Right lobe of liver (tissue), 6 donors: Measurements from ENCODE around the gene IL1RL1. TPM values are rescaled to one million over a fixed set of nuclear protein-coding genes. Genes with fewer than 3 reads are reported as not detected.

Experiments used
- ATAC-seq, 4 donors: fragments of 200-7000 bp; cut with Tn5 transposase; one replicate each; pipeline ENCODE4 v1.9.1; 2020; ENCODE audit warnings: mild to moderate bottlenecking in 4 of 4, moderate library complexity in 4 of 4
- DNase-seq, 3 donors: peaks; one replicate each; pipeline ENCODE4 v3.0.0-alpha.2; 2020
- H3K27ac ChIP-seq, 3 donors: fragments of 200-600 bp; one replicate each; pipeline ENCODE4 v1.8.0; 2022
- H3K27me3 ChIP-seq, 2 donors: fragments of 200-600 bp; one replicate each; pipeline ENCODE4 v1.8.0; 2022
- H3K36me3 ChIP-seq, 4 donors: fragments of 200-600 bp; sonication (generic) in 1 of 4; one replicate each; pipeline versions ENCODE4 v1.5.1 to v1.8.0; 2017 to 2022; ENCODE audit warnings: control low read depth in 1 of 4
- H3K4me1 ChIP-seq, 4 donors: fragments of 200-600 bp; sonication (generic) in 1 of 4; one replicate each; pipeline versions ENCODE4 v1.5.1 to v1.8.0; 2017 to 2022; ENCODE audit warnings: control low read depth in 1 of 4
- H3K4me3 ChIP-seq, 3 donors: fragments of 200-600 bp; one replicate each; pipeline ENCODE4 v1.8.0; 2022
- H3K9me3 ChIP-seq, 4 donors: fragments of 200-600 bp; sonication (generic) in 1 of 4; one replicate each; pipeline versions ENCODE4 v1.5.1 to v1.8.0; 2017 to 2022; ENCODE audit warnings: control low read depth in 1 of 4
- POLR2A ChIP-seq: fragments of 450-650 bp; IDR thresholded peaks from one replicate; pipeline ENCODE4 v1.6.1; 2017; ENCODE audit warnings: antibody characterized with exemption, mild to moderate bottlenecking
- WGBS: methylation state at CpG from one replicate; pipeline ENCODE4 v1.1.6; 2018; ENCODE audit warnings: low coverage, low lambda C conversion rate; ENCODE audit not compliant: insufficient coverage; ENCODE audit errors: missing lambda C conversion rate; 5-methylcytosine and 5-hydroxymethylcytosine counted together
- intact Hi-C, 2 donors: fragments of 100-400 bp; cut with DNase I; formaldehyde crosslinking; loops; one replicate each; pipeline versions ENCODE4 v1.11.2 to v1.14.1; 2022
- total RNA-seq, 6 experiments: library from RNA; depleted of rRNA in 2 of 6; stranded (reverse); fragments of >200 nt in 2 of 6; fragmentation: NEBNext Ultra II Directional in 3 of 6; extraction: Animal tissue kit (Norgen Biotek cat#: 25700) in 3 of 6; gene quantifications; one replicate each; pipeline versions ENCODE4 v1.1.0 to v1.2.4, GENCODE V29; 2016 to 2023
- TF ChIP-seq, protein P1 (sequence below), 4 donors: fragments of 200-600 bp in 3 of 4; fragments of 450-650 bp in 1 of 4; IDR thresholded peaks; one replicate each; pipeline versions ENCODE4 v1.5.1 to v1.8.0; 2016 to 2022; ENCODE audit warnings: antibody characterized with exemption in 4 of 4, mild to moderate bottlenecking in 2 of 4
- donor health status: DM: no; HTN: yes; CAD: no.
- donor health status: DM: no; HTN: no; CAD: no.
- donor health status: DM: no; HTN: no; CAD: no.
- donor health status: DM: no; HTN: yes; CAD: no.
- donor health status: DM: no; HTN: yes; CAD: no.

IL1RL1 gene
- total RNA-seq, 6 experiments from 2014 or later: 2.0 to 18.0 (median 4.2) TPM

DNA sequence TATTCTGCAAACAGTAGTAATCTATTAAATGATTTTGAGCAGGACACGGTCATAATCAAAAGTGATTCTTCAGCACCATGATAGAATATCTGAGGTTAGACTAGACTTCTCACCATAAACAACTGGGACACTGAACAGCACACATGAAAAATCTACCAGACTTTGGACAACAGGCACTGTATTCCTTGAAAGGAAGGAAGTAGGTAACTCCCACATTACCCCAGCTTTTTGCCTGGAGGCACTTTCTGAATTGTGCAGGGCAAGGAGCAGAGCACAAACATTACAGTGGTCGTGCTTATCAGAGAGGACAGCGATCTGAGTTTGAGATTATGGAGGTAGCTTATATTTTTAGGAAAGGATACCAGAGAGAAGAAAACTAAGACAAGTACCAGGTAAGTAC is 25.3 kb upstream of the IL1RL1 start:
- WGBS: 48% methylated on average over 3 of the region's 3 CpGs
- H3K36me3 ChIP-seq: no peaks in the 10 kb centered on the region
- DNase-seq (no peak), ATAC-seq (no peak)
- H3K4me1 ChIP-seq: no peaks in the 10 kb centered on the region
- TF ChIP-seq, protein P1, sequence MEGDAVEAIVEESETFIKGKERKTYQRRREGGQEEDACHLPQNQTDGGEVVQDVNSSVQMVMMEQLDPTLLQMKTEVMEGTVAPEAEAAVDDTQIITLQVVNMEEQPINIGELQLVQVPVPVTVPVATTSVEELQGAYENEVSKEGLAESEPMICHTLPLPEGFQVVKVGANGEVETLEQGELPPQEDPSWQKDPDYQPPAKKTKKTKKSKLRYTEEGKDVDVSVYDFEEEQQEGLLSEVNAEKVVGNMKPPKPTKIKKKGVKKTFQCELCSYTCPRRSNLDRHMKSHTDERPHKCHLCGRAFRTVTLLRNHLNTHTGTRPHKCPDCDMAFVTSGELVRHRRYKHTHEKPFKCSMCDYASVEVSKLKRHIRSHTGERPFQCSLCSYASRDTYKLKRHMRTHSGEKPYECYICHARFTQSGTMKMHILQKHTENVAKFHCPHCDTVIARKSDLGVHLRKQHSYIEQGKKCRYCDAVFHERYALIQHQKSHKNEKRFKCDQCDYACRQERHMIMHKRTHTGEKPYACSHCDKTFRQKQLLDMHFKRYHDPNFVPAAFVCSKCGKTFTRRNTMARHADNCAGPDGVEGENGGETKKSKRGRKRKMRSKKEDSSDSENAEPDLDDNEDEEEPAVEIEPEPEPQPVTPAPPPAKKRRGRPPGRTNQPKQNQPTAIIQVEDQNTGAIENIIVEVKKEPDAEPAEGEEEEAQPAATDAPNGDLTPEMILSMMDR (IDR thresholded peaks at IDR 0.05): no peak
- no peak for TF ChIP-seq POLR2A
- intact Hi-C loops: no loop called here
- H3K9me3 ChIP-seq: no peaks in the 10 kb centered on the region
- no peak overlapping the region for H3K4me3 ChIP-seq
- H3K27me3 ChIP-seq: no peaks in the 10 kb centered on the region
- no peak overlapping the region for H3K27ac ChIP-seq

DNA sequence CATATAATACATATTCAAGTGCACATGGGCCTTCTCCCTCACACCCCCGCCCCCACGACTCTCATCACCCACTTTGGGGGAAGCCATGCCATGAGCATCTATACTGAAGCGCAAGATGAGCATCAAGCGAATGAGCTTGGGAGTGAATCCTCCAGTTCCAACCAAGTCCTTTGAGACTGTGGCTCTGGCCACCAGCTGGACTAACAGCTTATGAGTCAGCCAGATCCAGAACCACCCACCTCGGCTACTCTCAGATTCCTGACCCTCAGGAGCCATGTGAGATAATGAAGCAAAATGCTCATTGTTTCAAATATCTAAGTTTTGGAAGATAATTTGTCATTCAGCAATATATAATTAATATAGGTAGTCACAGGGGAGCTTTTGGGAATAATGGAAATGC is 22.2 kb upstream of the IL1RL1 start:
- 83% methylated on average over 5 of the region's 5 CpGs for WGBS
- H3K36me3 ChIP-seq: no peaks in the 10 kb centered on the region
- no peak overlapping the region for H3K4me3 ChIP-seq
- ATAC-seq (no peak), DNase-seq (no peak)
- H3K27ac ChIP-seq: no peak overlapping the region
- no peak for TF ChIP-seq POLR2A
- H3K4me1 ChIP-seq: no peaks in the 10 kb centered on the region
- no peaks in the 10 kb centered on the region for H3K9me3 ChIP-seq
- intact Hi-C loops: no loop called here
- no peaks in the 10 kb centered on the region for H3K27me3 ChIP-seq

DNA sequence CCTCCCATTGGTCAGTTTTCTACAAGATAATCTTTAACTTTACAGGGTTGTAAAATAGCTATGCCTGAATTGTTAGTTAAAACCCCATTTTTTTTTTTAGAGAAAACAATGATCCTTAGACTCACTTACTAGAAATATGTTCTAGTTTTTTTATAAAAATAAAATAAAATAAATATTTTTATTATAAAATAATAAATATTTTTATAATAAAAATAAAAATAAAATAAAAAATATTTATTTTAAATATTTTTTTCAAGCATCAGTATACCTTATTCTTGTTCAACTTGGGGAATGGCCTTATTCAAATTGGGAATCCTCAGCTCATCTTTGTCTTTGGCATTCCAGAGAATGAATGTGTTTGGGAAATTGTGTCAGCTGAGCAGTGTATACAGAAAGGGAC is 20.8 kb upstream of the IL1RL1 start:
- Histone ChIP-seq H3K4me3 (no peak overlapping the region), H3K27me3 (no peaks in the 10 kb centered on the region), H3K27ac (no peak overlapping the region), H3K9me3 (no peaks in the 10 kb centered on the region), H3K4me1 (no peaks in the 10 kb centered on the region), H3K36me3 (no peaks in the 10 kb centered on the region)
- DNase-seq: no peak
- intact Hi-C loops: no loop called here
- no peak for TF ChIP-seq POLR2A
- TF ChIP-seq, protein P1 (IDR thresholded peaks at IDR 0.05): no peak
- no peak for ATAC-seq

DNA sequence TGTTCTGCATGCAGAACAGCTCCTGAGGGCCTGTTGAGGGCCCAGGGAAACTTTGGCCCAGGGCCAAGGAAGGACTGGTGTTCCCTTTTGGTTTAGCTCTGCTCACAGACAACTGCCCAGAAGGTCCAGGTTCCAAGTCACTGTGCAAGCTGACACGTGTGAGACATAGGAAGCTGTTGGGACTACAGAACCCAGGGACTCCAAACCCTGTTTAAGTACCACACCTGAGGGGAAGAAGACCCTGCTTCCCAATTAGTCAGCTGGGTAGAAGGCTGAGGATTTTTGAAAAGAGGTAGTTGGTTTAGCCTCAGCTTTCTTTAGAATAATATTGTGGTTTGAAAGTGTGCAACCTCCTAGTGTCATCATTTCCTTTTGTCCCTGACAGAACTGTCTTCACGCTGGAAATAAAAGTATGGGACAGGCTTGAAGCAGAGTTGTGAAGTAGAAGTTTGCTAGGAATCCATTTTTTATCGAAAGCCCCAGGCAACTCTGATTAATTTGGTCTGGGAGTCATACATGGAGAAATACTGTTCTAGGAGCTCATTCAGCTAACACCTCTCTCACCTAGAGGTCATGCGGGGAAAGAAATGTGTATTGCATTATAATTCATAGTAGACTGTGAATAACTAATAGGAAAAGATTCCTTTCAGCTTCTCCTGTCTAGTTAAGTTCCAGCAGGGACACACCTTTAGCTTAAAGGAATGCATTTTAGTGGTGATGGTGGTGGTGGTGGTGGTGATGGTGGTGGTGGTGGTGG is 19.9 kb upstream of the IL1RL1 start:
- intact Hi-C loops: no loop called here
- ATAC-seq (no peak), DNase-seq (no peak)
- TF ChIP-seq, protein P1 (IDR thresholded peaks at IDR 0.05): no peak
- 55% methylated on average over 4 of the region's 4 CpGs for WGBS
- H3K9me3 ChIP-seq: no peaks in the 10 kb centered on the region
- no peaks in the 10 kb centered on the region for H3K27me3 ChIP-seq
- no peak overlapping the region for H3K27ac ChIP-seq
- H3K4me3 ChIP-seq: no peak overlapping the region
- no peaks in the 10 kb centered on the region for H3K4me1 ChIP-seq
- no peaks in the 10 kb centered on the region for H3K36me3 ChIP-seq

DNA sequence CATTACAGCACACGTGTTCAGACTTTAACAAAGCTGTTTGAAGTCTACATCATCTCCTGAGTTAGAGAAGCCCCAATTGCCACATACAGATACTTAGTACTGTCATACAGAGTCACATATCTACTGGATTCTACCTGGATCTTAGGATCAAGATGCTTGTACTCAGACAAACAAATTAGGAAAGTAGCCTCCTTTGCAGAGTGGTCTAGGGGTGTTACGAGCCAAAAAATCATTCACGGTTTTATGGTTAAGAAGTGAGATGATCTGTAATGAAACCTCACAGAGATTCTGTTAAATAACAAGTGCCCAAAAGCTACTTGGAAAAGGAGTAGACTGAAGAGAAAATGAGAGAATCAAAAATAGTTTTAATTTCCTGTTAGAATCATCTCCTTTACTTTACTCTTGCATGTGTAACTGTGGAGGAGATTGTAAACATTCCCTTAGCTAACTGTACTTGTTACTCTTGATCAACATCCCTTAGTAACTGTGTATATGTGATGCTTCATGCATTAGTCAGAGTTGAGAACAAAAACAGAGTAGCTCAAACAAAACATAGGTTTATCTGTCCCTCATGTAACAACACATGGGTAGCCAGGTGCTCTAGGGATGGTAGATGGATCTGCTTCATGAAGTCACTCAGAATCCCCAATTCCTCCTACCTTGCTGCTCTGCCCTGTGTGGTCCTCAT is 16.4 kb upstream of the IL1RL1 start:
- TF ChIP-seq POLR2A: no peak
- TF ChIP-seq, protein P1 (IDR thresholded peaks at IDR 0.05): no peak
- no peaks in the 10 kb centered on the region for H3K9me3 ChIP-seq
- H3K27ac ChIP-seq: no peak overlapping the region
- H3K4me3 ChIP-seq: no peak overlapping the region
- no peaks in the 10 kb centered on the region for H3K4me1 ChIP-seq
- 45% methylated on average over 3 of the region's 3 CpGs for WGBS
- no peaks in the 10 kb centered on the region for H3K27me3 ChIP-seq
- intact Hi-C loops: no loop called here
- no peaks in the 10 kb centered on the region for H3K36me3 ChIP-seq
- DNase-seq (no peak), ATAC-seq (no peak)
